IPS-18c (cell line): ENCODE results near the gene SSTR5.

Source experiments
- H3K4me3 ChIP-seq: 2 replicates; pipeline ENCODE4 v1.7.0; 2013; ENCODE audit warnings: low read depth, mild to moderate bottlenecking, low read length, moderate library complexity; ENCODE audit not compliant: insufficient read depth
- H3K9me3 ChIP-seq: one replicate; pipeline ENCODE4 v1.6.1; 2013; ENCODE audit warnings: mild to moderate bottlenecking, low read length, moderate library complexity; ENCODE audit not compliant: control insufficient read depth, insufficient read depth

SSTR5 gene

GRCh38 chr16:1036726-1037393 lies 35.7 kb upstream of the SSTR5 start:
- Histone ChIP-seq H3K4me3 (no peak overlapping the region), H3K9me3 (peaks cover 2% of the 10 kb centered on the region)

- no peak overlapping the region for H3K4me3 ChIP-seq
- peaks cover 2% of the 10 kb centered on the region for H3K9me3 ChIP-seq
Measured at GRCh38 chr16:1037394-1038257, 34.9 kb upstream of the SSTR5 start.

GRCh38 chr16:1038932-1039331 lies 33.6 kb upstream of the SSTR5 start:
- no peak overlapping the region for H3K4me3 ChIP-seq
- H3K9me3 ChIP-seq = peaks cover 2% of the 10 kb centered on the region

GRCh38 chr16:1039762-1040161 lies 32.8 kb upstream of the SSTR5 start:
- no peak overlapping the region for H3K4me3 ChIP-seq
- peaks cover 2% of the 10 kb centered on the region for H3K9me3 ChIP-seq

GRCh38 chr16:1040346-1040745 lies 32.2 kb upstream of the SSTR5 start:
- Histone ChIP-seq H3K4me3 (no peak overlapping the region), H3K9me3 (peaks cover 2% of the 10 kb centered on the region)

GRCh38 chr16:1042049-1042744 lies 30.4 kb upstream of the SSTR5 start:
- Histone ChIP-seq H3K9me3 (peaks cover 2% of the 10 kb centered on the region), H3K4me3 (no peak overlapping the region)

- Histone ChIP-seq H3K9me3 (peaks cover 2% of the 10 kb centered on the region), H3K4me3 (no peak overlapping the region)
Measured at GRCh38 chr16:1042866-1043265, 29.7 kb upstream of the SSTR5 start.

- Histone ChIP-seq H3K4me3 (no peak overlapping the region), H3K9me3 (peaks cover 2% of the 10 kb centered on the region)
Measured at GRCh38 chr16:1043881-1044451, 28.6 kb upstream of the SSTR5 start.

- Histone ChIP-seq H3K9me3 (peaks cover 2% of the 10 kb centered on the region), H3K4me3 (no peak overlapping the region)
Measured at GRCh38 chr16:1044460-1045309, 27.9 kb upstream of the SSTR5 start.

GRCh38 chr16:1045310-1045992 lies 27.1 kb upstream of the SSTR5 start:
- peaks cover 2% of the 10 kb centered on the region for H3K9me3 ChIP-seq
- no peak overlapping the region for H3K4me3 ChIP-seq

- Histone ChIP-seq H3K4me3 (no peak overlapping the region), H3K9me3 (no peaks in the 10 kb centered on the region)
Measured at GRCh38 chr16:1045993-1046911, 26.3 kb upstream of the SSTR5 start.

GRCh38 chr16:1047123-1047522 lies 25.4 kb upstream of the SSTR5 start:
- no peak overlapping the region for H3K4me3 ChIP-seq

GRCh38 chr16:1047801-1048200 lies 24.7 kb upstream of the SSTR5 start:
- H3K4me3 ChIP-seq = no peak overlapping the region; the same call in 1 of the 2 replicates

More at GRCh38 chr16:1047123-1047522, 25.4 kb upstream of the SSTR5 start:
- H3K9me3 ChIP-seq = no peaks in the 10 kb centered on the region

GRCh38 chr16:1048442-1049112 lies 24.0 kb upstream of the SSTR5 start:
- Histone ChIP-seq H3K9me3 (no peaks in the 10 kb centered on the region), H3K4me3 (no peak overlapping the region)

More at GRCh38 chr16:1047801-1048200, 24.7 kb upstream of the SSTR5 start:
- H3K9me3 ChIP-seq = no peaks in the 10 kb centered on the region
